HG02981 (cell line): ENCODE data around the gene MSI1.
"Not testable (repeated sequence)": the region's sequence is repeated elsewhere in the genome, so short reads cannot be mapped to it uniquely, and the experiment has no call there.

Experiments
- ATAC-seq: cut with Tn5 transposase; IDR thresholded peaks from one replicate; pipeline ENCODE4 v1.9.1; 2021; ENCODE audit warnings: mild to moderate bottlenecking, moderate library complexity; ENCODE audit not compliant: unreplicated experiment

Gene MSI1

DNA sequence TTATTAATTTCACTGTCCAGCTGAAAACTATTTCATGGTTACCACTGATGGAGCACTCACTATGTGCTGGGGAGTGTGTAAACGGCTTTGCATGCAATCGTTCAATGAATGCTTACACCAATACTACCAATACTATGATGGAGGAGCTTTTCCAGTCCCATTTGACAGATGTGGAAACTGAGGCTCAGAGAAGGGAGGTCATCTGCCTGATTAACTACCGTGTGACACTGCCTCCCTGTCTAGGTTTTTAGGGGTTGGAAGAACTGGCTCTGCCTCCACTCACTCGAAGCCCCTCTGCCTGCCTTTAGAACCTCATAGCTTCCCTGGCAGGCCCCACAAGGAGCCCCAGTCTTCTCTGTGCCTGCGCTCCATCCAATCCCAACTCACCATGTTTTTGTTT, 11.9 kb downstream of the MSI1 start:
- ATAC-seq: no peak

DNA sequence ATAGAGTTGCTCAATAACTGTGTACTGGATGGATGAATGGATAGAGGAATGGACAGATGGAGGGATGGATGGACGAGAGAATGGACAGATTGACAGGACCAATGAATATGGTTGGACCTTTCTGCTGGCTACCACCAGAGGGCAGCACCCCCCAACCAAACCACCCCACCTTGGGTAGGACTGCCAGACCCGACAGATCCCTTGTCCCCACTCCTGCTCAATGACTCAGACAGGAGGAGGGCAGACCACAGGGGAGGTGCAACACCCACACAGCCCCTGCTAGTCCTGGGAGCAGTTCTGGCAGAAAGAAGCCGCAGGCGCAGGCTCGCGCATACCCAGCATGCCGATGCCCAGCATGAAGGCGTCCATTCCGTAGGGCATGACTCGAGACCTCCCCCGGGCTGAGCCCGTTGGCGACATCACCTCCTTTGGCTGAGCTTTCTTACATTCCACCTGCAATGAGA, 12.4 kb downstream of the MSI1 start:
- ATAC-seq: no peak

- ATAC-seq: no peak
Measured at GRCh38 chr12:120353556-120354317, 15.2 kb downstream of the MSI1 start.

DNA sequence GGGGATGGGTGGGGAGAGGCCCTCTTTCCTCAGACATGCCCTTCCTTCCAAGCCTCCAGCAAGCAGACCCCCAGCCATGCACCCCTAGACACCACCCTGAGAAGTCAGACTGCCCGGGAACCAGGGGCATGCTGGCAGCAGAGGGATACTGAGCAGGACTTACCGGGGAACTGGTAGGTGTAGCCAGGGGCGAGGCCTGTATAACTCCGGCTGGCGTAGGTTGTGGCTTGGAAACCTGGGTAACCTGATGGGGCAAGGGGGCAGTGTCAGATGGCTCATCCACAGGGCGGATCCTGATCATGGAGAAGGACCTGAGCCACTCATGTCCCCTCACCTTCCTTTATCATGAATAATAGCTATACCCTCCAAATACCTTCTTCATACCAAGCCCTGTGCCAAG, 15.8 kb downstream of the MSI1 start:
- no peak for ATAC-seq

GRCh38 chr12:120352117-120352516, 16.8 kb downstream of the MSI1 start:
- no peak for ATAC-seq

DNA sequence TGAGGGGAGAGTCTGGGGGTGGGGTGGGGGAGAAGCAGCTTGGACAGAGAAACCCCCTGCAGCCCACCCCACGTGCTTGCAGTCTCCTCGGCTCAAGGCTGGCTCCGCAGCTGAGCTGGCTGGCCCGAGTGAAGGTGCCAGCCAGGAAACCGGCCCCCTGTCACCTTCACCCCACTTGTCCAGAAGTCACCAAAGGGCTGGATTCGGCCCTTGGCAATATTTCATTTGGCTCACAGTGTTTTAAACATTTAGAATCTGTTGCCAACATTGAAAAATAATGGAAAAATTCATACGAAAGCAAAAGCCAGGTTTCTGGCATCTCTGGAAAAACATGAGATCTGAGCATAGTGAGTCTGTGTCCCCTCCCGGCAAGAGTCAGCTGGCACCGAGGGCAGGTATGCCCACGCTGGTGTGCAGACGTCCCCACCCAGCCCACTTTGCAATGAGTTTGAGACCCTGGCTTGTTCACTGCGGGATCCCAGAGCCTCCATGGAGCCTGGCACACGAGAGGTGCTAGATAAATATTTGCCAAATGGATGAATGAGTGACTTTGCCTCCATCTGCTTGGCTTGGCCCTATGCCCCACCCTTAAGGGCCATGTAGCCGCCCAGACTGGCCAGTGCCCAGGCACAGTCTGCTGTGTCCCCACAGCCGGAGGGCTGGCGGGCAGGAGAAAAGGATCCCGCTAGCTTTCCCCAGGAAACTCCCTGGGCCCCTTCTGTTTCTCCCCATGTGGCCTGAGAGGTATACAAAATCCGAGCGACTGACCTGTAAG, 18.2 kb downstream of the MSI1 start:
- no peak for ATAC-seq

- ATAC-seq: no peak
Measured at GRCh38 chr12:120347766-120348165, 21.2 kb downstream of the MSI1 start.

GRCh38 chr12:120346681-120347080, 22.3 kb downstream of the MSI1 start:
- ATAC-seq: no peak

DNA sequence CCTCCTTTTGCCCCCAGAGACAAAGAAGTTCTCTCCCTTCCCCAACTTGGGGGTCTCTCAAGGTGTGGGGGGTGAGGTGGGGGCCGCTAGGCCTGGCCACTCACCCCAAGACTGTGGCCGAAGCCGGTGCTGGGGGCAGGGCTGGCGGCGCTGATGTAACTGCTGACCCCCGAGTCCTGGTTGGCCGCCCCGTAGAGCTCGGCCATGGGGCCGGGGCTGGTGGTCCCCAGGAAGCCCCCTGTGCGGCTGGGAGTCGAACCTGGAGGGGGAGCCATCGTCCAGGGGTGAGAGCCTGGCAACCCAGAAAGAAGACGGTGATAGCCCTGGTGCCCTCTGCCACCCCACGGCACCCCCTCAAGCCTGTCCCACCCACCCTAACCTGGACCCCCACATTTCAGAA, 22.9 kb downstream of the MSI1 start:
- no peak for ATAC-seq

DNA sequence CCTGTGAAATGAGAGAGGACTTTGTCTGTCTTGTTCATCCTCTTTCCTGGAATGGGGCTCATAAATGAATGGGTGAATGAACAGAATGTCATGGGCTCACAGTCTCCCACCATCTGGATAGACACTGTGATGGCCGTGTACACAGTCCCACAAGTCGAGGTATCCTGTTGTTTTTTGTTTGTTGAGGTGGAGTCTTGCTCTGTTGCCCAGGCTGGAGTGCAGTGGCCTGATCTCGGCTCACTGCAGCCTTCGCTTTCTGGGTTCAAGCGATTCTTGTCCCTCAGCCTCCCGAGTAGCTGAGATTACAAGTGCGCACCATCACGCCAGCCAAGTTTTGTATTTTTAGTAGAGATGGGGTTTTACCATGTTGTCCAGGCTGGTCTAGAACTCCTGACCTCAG, 25.3 kb downstream of the MSI1 start:
- ATAC-seq: no peak

DNA sequence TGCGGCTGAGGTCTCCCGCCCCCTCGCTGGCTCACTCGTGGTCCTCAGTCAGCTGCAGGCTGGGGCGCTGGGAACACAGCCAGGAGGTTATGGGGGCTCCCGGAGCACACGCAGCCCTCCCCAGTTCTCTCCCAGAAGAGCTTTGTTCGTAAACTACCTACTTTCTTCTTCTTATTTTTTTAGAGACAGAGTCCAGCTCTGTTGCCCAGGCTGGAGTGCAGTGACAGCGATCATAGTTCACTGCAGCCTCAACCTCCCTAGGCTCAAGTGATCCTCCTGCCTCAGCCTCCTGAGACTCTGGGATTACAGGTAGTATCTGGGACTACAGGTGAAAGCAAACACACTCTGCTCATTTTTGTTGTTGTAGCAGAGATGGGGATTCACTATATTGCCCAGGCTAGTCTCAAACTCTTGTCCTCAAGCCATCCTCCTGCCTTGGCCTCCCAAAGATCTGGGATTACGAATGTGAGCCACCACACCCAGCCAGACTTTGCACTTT, 25.9 kb downstream of the MSI1 start:
- ATAC-seq: no peak

GRCh38 chr12:120342175-120343038, 26.6 kb downstream of the MSI1 start:
- no peak for ATAC-seq

- no peak for ATAC-seq
Measured at GRCh38 chr12:120339256-120339655, 29.7 kb downstream of the MSI1 start.

GRCh38 chr12:120337730-120338129, 31.2 kb downstream of the MSI1 start:
- ATAC-seq: no peak

- ATAC-seq: not testable (repeated sequence)
Measured at GRCh38 chr12:120336392-120336791, 32.6 kb downstream of the MSI1 start.

DNA sequence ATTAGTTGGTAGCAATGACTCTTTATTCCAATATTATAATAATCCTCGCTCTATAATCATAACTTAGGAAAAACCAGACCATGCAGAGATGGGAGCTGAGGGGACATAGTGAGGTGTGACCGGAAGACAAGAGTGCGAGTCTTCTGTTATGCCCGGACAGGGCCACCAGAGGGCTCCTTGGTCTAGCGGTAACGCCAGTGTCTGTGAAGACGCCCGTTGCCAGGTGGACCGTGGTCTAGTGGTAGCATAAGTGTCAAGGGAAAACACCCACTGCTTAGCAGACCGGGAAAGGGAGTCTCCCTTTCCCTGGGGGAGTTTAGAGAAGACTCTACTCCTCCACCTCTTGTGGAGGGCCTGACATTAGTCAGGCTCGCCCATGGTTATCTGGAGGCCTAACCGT, 33.5 kb downstream of the MSI1 start:
- ATAC-seq: not testable (repeated sequence)

DNA sequence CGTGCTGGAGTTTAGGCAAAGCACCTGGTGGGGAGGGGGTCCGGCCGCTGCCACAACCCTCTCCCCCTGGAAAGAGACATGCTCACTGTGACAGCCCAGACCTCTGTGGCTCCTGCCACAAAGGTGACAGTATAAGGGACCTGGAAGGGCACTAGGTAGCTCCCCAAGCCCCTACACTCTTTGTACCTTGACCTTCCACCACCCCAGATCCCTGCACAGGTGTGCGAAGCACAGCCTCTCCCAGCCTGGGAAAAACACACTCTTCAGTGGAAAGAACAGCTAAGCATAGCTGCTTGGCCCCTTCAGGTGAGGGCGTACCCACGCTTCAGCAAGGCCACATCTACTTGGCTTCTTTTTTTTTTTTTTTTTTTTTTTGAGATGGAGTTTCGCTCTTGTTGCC, 36.4 kb downstream of the MSI1 start:
- ATAC-seq: no peak

- no peak for ATAC-seq
Measured at GRCh38 chr12:120332041-120332440, 36.9 kb downstream of the MSI1 start.

DNA sequence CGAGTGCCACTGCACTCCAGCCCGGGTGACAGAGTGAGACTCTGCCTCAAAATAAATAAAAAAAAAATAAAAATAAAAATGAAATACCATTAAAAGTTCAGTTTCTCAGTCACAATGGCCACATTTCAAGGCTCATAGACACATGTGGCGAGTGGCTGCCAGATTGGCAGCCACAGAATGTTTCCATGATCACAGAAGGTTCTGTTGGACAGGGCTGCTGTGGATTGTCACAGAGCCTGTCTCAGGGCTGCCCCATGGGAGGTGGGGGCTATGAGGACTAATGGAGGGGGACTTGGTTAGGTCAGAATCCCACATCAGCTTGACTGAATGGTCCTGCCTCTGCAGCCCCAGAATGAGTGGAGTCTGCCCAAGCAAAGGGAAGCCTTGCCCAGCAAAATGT, 37.6 kb downstream of the MSI1 start:
- no peak for ATAC-seq

DNA sequence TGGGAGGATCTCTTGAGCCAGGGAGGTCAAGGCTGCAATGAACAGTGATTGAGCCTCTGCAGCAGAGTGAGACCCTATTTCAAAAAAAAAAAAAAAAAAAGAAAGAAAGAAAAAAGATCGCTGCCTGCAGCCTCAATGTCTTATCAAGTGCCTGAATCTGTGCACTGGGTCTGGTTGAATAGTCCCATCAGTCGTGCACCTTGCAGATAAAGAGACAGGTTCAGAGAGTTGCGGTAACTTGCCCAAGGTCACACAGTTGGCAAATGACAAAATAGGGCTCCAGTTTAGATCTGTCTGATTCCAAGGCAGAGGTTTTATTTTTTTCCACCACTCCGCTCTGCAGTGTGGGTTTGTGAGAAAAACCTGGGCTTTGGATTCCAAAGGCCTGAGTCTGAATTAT, 40.7 kb downstream of the MSI1 start:
- no peak for ATAC-seq

GRCh38 chr12:120327593-120327992, 41.4 kb downstream of the MSI1 start, which contains the start of gene PLA2G1B:
Gene PLA2G1B (minus strand): TSS chr12:120327779. CDS start chr12:120327753, 26 bp downstream.
- no peak for ATAC-seq
